HG03103 (cell line): ENCODE measurements around the gene SLC18A3.

Experiments used
- ATAC-seq: cut with Tn5 transposase; IDR thresholded peaks from one replicate; pipeline ENCODE4 v1.9.1; 2021; ENCODE audit warnings: low read depth; ENCODE audit not compliant: unreplicated experiment

Gene SLC18A3

DNA sequence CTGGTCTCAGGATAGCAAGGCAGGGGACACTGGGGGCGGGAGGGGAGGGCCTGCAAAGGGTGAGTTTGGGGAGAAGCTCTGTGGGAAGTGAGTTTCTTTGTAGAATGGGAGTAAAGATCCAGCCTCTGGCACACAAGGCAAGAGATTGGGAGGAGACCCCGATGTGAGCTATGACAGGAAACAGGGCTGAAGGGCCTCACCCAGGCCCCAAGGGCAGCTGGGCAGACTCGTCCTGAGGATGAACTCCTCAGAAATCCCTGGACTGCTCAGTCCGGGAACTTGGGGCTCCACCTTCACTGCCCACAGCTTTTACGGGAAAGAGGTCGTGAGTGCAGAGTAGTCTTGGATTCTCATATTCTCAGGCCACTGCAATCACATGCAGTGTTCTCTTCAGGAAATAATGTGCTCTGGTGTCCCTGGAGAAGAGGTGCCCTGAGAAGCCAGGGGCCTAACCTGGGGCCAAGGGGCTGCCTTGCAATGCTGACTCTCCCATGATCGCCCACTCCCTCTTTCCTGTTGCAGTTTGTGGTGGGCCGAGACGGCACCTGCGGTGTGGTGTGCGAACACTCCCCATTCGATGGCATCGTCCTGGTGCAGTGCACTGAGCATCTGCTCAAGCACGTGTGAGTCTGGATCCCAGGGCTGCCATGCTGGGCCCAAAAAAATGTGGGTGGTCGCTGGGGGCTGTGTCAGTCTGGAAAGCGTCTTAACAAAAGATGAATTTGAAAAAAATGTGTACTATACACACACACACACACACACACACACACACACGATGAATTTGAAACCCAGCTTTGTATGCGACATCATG lies 38.1 kb downstream of the SLC18A3 start:
- ATAC-seq = no peak

DNA sequence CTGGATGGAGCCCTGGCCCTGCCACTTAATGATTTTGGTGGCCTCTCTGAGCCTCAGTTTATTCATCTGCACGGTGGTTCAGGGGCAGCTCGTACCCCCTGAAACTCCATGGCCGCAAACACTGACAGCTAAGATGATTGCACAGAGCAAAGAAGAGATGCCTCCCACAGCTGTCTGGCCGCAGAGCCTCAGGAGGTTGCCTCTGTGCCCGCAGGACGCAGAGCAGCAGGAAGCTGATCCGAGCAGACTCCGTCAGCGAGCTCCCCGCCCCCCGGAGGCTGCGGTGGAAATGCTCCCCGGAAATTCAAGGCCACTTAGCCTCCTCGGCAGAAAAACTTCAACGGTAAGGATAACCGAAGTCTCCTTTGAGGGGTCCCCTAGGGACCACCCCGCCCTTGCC lies 39.2 kb downstream of the SLC18A3 start:
- no peak for ATAC-seq

DNA sequence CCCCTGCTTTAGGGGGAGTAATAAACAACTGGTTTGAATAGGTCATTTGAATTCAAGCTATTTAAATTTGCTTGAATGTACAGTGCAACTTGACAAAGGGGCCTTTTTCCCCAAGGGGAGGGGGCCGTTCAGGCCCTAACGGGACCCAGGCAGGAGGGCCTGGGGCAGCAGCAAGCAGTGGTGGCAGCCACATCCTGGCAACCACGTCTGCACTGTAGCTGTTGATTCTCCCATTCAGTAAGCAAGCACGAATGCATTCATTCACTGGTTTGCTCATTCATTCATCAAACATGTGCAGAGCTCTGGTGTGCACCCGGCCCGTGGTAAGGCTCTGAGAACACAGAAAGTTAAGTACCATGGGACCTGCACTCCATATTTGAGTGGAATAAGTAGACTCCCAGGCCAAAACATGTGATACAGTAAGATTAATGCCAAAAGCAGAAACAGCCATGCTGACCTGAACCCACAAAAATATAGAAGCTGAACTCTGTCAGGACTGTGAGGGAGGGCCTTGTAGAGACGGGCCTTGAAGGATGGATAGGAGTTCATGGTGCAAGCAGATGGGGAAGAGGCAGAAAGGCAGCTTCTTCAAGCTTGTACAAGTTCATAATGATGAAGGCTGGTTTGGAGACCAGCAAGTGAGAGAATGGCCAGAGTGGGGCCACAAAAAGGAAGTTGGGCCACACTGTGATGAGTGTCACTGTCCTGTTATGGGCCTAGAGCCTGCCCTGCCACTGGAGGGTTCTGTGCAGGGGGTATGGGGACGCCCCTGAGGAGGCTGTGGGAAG lies 40.0 kb downstream of the SLC18A3 start:
- no peak for ATAC-seq

DNA sequence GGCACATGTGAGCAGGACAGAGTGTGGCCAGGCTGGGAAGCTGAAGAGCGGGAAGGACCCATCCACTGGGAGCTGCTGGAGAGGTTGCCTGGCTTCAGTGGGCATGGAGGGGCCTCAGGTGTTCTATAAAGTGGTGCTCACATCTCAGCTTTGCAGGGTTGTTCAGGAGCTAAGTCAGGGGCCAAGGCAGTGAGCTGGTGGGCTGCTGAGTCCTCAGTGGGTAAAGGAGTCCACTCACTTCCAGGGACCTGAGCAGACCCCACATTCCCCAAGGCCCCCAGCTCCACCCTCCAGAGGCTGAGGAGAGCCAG lies 40.6 kb downstream of the SLC18A3 start:
- no peak for ATAC-seq

DNA sequence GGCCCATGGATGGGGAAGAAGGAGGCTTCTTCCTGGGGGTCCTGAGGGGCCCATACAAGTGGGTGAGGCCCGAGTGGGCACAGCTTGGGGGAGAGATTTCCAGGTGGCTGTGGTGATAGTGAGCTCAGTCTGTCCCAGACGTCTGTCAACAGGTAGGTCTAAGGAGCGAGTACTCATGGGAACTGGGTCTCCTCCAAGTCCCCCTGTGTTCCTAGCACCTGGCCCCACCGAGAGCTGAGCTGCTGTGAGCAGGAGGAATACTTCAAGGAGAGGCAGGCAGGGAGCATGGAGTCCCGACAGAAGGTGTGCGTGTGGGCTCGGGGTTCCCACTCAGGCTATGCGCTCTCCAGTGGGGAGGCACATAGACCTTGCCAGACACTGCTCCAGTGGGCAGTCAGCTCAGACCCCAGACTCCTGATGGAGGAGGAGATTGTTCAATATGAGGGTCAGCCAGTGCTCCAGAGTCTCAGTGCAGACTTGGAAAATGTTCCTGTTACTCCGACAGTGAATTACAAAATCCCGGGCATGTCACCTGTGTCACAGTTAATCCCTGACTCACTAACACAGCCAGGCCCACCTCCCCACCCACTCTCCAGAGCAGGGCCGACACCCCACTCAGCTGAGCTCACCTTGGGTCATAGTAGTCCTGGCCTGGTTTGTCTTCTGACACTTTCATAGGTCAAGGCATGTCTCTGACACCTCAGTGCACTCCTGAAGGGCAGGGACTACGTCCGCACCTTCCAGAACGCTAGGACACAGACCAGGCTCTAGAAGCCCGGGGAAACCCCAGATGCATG lies 41.1 kb downstream of the SLC18A3 start:
- ATAC-seq = no peak

DNA sequence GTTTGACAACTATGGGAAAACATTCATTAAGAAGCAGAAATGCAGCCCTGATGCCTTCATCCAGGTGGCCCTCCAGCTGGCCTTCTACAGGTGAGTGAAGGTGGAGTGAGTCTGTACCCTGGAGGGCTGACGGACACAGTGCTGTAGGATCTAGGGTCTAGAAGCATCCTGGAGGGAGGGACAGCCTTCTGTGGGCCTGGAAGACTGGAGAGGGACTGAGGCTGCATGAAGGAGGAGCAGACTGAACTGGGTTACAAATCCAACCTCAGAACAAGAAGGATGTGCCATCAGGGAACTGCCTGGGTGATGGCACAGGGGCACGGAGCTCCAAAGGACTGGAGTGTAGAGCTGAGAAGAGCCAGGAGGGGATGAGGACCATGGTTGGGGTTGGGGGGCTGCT lies 41.8 kb downstream of the SLC18A3 start:
- ATAC-seq = no peak

DNA sequence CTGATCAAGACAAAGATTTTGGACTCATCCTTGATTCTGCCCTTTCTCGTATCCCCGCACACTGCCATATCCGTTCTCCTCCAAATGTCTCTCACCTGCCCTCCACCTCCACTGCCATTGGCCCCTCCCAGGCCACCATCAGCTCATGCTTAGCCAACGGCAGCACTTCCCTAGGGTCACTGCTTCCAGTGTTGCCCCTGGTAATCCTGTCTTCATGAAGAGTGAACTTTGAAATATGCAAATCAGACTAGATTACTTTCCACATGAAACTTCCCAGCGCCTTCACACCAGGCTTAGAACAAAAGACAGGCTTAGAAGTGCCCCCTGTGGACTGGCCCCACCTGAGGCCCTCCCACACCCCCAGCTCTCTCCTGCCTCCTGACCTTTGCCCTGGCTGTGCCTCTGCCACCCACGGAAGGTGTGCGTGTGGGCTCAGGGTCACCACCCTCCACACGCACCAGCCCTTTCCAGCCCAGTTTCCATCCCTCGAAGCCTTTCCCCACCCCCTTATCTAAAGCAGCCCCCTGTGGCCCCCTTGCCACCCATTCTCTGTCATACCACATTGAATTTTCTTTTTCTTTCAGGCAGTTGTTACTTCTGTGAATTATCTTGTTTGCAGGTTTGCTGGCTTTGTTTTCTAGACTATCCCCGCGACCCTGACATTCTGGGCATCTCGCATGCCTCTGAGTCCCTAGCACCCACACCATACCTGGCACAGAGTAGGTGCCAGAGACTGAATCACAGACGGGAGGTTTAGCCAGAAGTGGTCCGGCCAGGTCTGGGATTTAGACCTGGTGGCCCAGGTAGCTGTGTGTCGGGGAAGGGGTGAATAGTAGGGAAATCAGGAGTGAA lies 42.5 kb downstream of the SLC18A3 start:
- ATAC-seq = no peak

DNA sequence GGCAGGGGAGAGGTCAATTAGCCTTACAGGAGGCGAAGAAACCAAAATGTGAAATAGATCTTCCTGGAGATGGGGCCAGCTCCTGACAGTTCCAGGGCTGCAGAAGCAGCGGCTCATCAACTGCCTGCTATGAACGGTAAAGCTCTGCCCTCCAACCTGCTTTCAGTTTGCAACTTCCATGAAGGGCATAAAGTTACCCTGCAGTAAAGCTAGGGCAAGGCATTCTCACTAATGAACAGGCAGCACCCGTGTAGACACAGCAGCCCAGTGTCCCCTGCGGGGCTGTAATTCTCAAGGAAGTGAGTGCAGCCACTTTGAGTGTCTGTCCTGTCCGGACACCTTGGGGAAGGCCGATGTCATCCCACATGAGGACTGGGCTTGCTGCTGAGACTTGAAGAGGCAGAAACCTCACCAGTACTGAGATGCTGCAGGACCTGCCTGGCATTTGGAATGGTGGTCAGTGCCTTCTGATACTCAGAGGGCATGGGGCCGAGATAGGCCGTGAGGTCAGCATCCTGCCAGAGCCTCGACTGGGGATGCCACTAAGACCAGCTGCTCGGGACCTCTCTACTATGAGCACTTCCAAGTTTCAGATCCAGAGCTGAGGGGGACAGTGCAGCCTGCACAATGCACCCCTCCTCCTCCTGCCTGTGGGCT lies 43.3 kb downstream of the SLC18A3 start:
- no peak for ATAC-seq

DNA sequence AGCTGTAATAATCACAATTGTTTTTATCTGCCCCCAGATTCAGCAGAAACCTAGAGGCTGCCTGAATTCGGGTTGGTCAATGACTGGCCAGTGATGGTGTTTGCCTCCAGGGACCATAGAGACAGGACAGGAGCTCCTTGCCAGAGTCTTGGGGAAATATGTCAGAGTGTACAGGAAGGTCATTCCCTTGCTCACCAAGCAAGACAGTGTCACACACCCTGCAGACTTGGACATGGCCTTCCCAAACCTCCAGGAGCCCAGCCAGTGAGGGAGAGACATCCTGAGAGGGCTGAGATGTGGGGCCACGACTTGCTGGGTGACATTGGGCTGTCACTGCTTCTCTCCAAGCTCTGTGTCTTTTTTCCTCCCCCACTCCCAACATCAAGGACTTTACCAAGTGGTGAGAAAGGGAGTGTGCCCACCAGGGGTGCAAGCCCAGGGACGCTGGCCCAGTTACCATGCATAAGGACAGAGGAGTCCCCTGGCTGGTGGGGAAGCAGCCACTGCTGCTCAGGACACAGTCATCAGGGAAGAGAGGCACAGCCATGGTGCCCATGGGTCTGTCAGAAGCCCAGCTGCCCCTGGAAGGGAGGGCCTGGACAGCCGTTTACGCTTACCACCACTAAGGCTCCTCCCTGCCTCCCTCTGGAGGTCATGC lies 44.1 kb downstream of the SLC18A3 start:
- ATAC-seq = no peak

DNA sequence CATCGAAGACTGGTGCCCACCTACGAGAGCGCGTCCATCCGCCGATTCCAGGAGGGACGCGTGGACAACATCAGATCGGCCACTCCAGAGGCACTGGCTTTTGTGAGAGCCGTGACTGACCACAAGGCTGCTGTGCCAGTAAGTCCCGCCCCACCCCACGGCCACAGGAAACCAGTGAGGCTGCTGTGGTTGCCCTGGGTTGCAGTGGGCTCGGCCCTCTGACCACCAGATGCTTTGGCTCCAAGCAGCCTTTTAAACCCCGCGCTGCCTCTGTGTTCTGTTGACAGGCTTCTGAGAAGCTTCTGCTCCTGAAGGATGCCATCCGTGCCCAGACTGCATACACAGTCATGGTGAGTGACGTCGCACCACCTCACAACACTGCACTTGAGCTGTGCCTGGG lies 45.0 kb downstream of the SLC18A3 start:
- no peak for ATAC-seq

DNA sequence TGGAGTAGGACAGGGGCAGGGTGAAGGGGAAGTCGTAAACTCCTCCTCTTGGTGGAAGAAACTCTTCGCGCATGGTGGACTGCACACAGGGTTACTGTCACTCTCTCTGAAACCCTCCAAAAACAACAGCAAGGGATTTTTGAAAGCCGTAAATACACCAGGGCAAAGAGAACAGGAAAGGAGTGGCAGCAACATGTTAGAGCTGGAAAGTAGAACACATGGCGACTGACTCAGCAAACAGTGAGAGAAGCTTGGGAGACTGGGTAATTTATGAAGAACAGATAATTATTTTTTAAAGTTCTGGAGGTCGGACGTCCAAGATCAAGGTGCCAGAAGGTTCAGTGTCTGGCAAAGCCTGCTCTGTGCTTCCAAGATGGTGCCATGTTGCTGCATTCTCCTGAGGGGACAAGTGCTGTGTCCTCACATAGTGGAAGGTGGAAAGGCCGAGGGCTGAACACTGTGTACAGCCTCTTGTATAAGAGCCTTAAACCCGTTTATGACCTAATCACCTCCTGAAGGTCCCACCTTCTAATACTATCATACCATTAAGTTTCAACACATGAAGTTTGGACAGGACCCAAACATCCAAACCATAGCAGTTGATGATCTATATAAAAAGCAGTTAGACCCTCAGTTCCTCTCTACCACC lies 46.9 kb downstream of the SLC18A3 start:
- ATAC-seq = no peak

DNA sequence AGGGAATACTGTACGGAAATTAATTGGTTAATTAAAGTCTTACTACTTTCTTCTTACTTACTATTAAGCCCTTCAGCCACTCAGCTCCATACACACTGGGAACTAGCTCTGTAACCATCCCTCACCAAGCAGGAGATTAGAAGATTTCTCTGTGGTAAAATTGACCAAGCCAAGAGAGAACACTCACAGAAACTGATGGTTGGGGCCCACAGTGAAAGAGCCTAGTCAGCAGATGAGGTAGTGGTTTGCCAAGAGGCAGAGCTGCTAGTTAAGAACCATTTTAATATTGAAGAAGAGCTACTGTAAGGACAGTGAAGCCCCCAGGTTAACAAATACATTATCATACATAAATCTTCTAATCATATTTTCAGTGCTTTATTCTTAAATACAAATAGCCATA lies 47.5 kb downstream of the SLC18A3 start:
- ATAC-seq = no peak

DNA sequence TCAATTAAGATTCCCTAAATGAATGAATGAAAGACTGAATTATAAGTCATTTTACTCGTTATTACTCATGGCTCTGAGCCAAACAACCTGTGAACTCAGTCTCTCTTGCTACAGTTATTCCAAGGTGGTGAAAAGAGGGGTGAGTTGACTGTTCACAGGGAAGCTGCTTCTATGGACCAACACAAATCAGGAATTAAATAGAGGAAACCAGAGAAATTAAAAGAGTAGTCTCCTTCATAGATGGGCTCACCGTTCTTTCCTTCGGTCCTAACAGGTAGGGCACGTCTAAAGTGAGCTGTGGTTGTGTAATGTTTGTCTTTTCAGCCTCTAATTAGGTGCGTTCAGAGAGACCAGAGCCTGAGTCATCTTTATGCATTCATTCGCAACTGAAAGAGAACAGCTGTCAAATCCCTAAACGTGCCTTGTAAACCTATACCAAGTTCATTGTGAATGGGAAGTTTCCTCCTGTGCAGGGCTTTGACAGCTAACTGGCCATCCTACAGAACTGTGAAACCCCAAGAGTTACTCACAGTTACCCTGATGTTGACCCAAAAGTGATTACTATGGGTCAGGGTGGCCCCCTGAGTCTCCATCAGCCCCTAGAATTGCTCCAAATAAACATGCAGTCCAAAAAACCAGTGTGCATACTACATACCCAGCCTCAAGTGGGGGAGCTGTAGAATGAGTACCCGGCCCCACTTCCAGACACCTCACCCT lies 51.2 kb downstream of the SLC18A3 start:
- ATAC-seq = no peak
